GM23338 (cell line): ENCODE data around the gene NFATC2IP. TPM values are rescaled to one million over a fixed set of nuclear protein-coding genes. Genes with fewer than 3 reads are reported as not detected.

Experiments
- ATAC-seq: fragments of 200-7000 bp; cut with Tn5 transposase; 3 replicates; pipeline ENCODE4 v1.9.1; 2020
- DNase-seq: peaks from one replicate; pipeline ENCODE4 v3.0.0-alpha.2; 2015; ENCODE audit warnings: low spot score
- H2AFZ ChIP-seq: fragments of 200-600 bp; sonication (generic); 2 replicates; pipeline ENCODE4 v1.8.0; 2016; ENCODE audit warnings: antibody characterized with exemption, mild to moderate bottlenecking, moderate library complexity
- H3F3A ChIP-seq: fragments of 200-600 bp; sonication (generic); replicated peaks from 2 replicates; pipeline ENCODE4 v1.8.0; 2017; ENCODE audit warnings: antibody characterized with exemption, mixed run types, low read depth
- H3K27ac ChIP-seq: fragments of 200-600 bp; sonication (generic); 2 replicates; pipeline ENCODE4 v1.6.1; 2016; ENCODE audit warnings: low read depth
- H3K27me3 ChIP-seq: fragments of 200-600 bp; sonication (generic); 2 replicates; pipeline ENCODE4 v1.8.0; 2016; ENCODE audit warnings: mild to moderate bottlenecking, mixed run types, moderate library complexity; ENCODE audit not compliant: insufficient read depth
- H3K36me3 ChIP-seq: fragments of 200-600 bp; sonication (generic); 2 replicates; pipeline ENCODE4 v1.8.0; 2016; ENCODE audit warnings: mild to moderate bottlenecking; ENCODE audit not compliant: insufficient read depth
- H3K4me1 ChIP-seq: fragments of 200-600 bp; sonication (generic); 2 replicates; pipeline ENCODE4 v1.8.0; 2016; ENCODE audit warnings: mild to moderate bottlenecking, moderate library complexity; ENCODE audit not compliant: insufficient read depth
- H3K4me2 ChIP-seq: fragments of 200-600 bp; sonication (generic); 2 replicates; pipeline ENCODE4 v1.7.1; 2017; ENCODE audit warnings: mixed run types
- H3K4me3 ChIP-seq: fragments of 200-600 bp; sonication (generic); 2 replicates; pipeline ENCODE4 v1.6.1; 2016; ENCODE audit warnings: mixed run types
- H3K79me2 ChIP-seq: fragments of 200-600 bp; sonication (generic); replicated peaks from 2 replicates; pipeline ENCODE4 v1.8.0; 2017; ENCODE audit warnings: mild to moderate bottlenecking; ENCODE audit not compliant: insufficient read depth
- H3K9me2 ChIP-seq: fragments of 200-600 bp; sonication (generic); 2 replicates; pipeline ENCODE4 v1.8.0; 2017; ENCODE audit not compliant: insufficient read depth
- H4K20me1 ChIP-seq: fragments of 200-600 bp; sonication (generic); replicated peaks from 2 replicates; pipeline ENCODE4 v1.8.0; 2017; ENCODE audit warnings: mild to moderate bottlenecking; ENCODE audit not compliant: insufficient read depth
- H3K27ac Mint-ChIP-seq: 2 replicates; pipeline ENCODE4 v1.8.0; 2020; ENCODE audit warnings: inconsistent platforms, mild to moderate bottlenecking, moderate library complexity, mixed read lengths
- H3K27me3 Mint-ChIP-seq: 3 replicates; pipeline ENCODE4 v1.8.0; 2022; ENCODE audit warnings: low read depth, mild to moderate bottlenecking, moderate library complexity, mixed read lengths, inconsistent platforms; ENCODE audit not compliant: insufficient read depth, poor library complexity
- H3K36me3 Mint-ChIP-seq: 3 replicates; pipeline ENCODE4 v1.8.0; 2021; ENCODE audit warnings: low read depth, mild to moderate bottlenecking, inconsistent platforms, moderate library complexity, mixed read lengths
- H3K4me1 Mint-ChIP-seq: 3 replicates; pipeline ENCODE4 v1.8.0; 2020; ENCODE audit warnings: mild to moderate bottlenecking, inconsistent platforms, mixed read lengths
- H3K4me3 Mint-ChIP-seq: 3 replicates; pipeline ENCODE4 v1.8.0; 2021; ENCODE audit warnings: moderate library complexity, mild to moderate bottlenecking, inconsistent platforms, mixed read lengths
- H3K9me3 Mint-ChIP-seq: 3 replicates; pipeline ENCODE4 v1.8.0; 2020; ENCODE audit warnings: moderate library complexity, mild to moderate bottlenecking, inconsistent platforms, mixed read lengths
- CREB1 ChIP-seq: fragments of 250-450 bp; sonication (Bioruptor Pico); IDR thresholded peaks from 2 replicates; pipeline ENCODE4 v1.5.0; 2020; ENCODE audit warnings: low read depth, mild to moderate bottlenecking, moderate library complexity
- CTCF ChIP-seq, 2 experiments: fragments of 200-600 bp in 1 of 2; sonication (generic) in 1 of 2; conservative IDR thresholded peaks; 2 replicates each; pipeline versions ENCODE4 v1.5.1 to v1.6.1; 2016 to 2017; ENCODE audit warnings: antibody characterized with exemption in 2 of 2, low read depth in 2 of 2, mild to moderate bottlenecking in 2 of 2, moderate library complexity in 1 of 2
- EZH2phosphoT487 ChIP-seq: fragments of 200-600 bp; sonication (generic); IDR thresholded peaks from one replicate; pipeline ENCODE4 v1.8.1; 2018; ENCODE audit warnings: antibody characterized with exemption; ENCODE audit not compliant: unreplicated experiment
- JUNB ChIP-seq: IDR thresholded peaks from one replicate; pipeline ENCODE4 v1.6.1; 2016; ENCODE audit warnings: antibody characterized with exemption; ENCODE audit not compliant: unreplicated experiment
- POLR2AphosphoS5 ChIP-seq: IDR thresholded peaks from 2 replicates; pipeline ENCODE4 v1.6.1; 2016; ENCODE audit warnings: antibody characterized with exemption, low read depth
- STAT1 ChIP-seq: IDR thresholded peaks from one replicate; pipeline ENCODE4 v1.6.1; 2016; ENCODE audit warnings: antibody characterized with exemption; ENCODE audit not compliant: unreplicated experiment
- polyA plus RNA-seq: library from polyadenylated mRNA; unstranded; fragments of >200 nt; fragmentation: Nextera tagmentation; extraction: Ambion mirVana; gene quantifications from 2 replicates; pipeline ENCODE4 v1.2.1, GENCODE V29; 2016
- total RNA-seq: library from RNA; depleted of rRNA; stranded (reverse); fragments of >200 nt; shearing (Covaris generic); gene quantifications from 2 replicates; pipeline ENCODE4 v1.2.3, GENCODE V29; 2014

The NFATC2IP gene
- total and polyA plus RNA-seq, 2 experiments from 2014 or later: 23.5 to 65.4 TPM

GRCh38 chr16:28924399-28924761 lies 26.4 kb upstream of the NFATC2IP start:
- Histone ChIP-seq H3F3A (peaks cover 20% of the 10 kb centered on the region), H3K4me3 (peak overlapping the region; percentile 98), H3K9me2 (no peaks in the 10 kb centered on the region), H3K4me1 (peaks cover 10% of the 10 kb centered on the region), H3K27ac (peak overlapping the region; percentile 94), H3K79me2 (0 out of 2 replicates have a peak, but pooled peaks cover 4% of the 10 kb centered on the region), H3K36me3 (no peaks in the 10 kb centered on the region), H3K27me3 (no peaks in the 10 kb centered on the region), H2AFZ (peak overlapping the region; percentile 95), H4K20me1 (no peaks in the 10 kb centered on the region; the same call in 1 of the 2 replicates), H3K4me2 (peak overlapping the region; percentile 97)
- Mint-ChIP-seq H3K36me3 (peaks cover 10% of the 10 kb centered on the region; the same call in 2 of the 3 replicates), H3K4me1 (peaks cover 11% of the 10 kb centered on the region), H3K27me3 (peaks cover 14% of the 10 kb centered on the region), H3K27ac (peak overlapping the region; percentile 96), H3K4me3 (peak overlapping the region; percentile 95), H3K9me3 (no peaks in the 10 kb centered on the region; the same call in 1 of the 3 replicates)
- TF ChIP-seq CTCF (conservative IDR thresholded peaks at IDR 0.05; ENCODE audit: low read depth in 2 of 2): peak; percentile 27 to 30
- TF ChIP-seq EZH2phosphoT487: no peak
- no peak for TF ChIP-seq STAT1
- TF ChIP-seq JUNB: no peak
- peak; percentile 66 for TF ChIP-seq POLR2AphosphoS5
- ATAC-seq (no peak; the same call in 2 of the 3 replicates), DNase-seq (no peak)

GRCh38 chr16:28924762-28925385 lies 25.9 kb upstream of the NFATC2IP start, which contains the start of gene RABEP2:
TSS of gene RABEP2 (minus strand) at chr16:28925238. CDS start at chr16:28925163, 75 bp downstream.
- ATAC-seq (peak; percentile 80), DNase-seq (peak; percentile 99)
- peak within 1 kb of the TSS; percentile 97 for H3K4me2 ChIP-seq
- H3K27ac Mint-ChIP-seq: peak within 1 kb of the TSS; percentile 99
- H3K79me2 ChIP-seq: 0 out of 2 replicates have a peak, but pooled peaks cover 4% of the 10 kb centered on the region
- H3K4me3 ChIP-seq: peak within 1 kb of the TSS; percentile 98
- no peaks in the 10 kb centered on the region for H3K36me3 ChIP-seq
- TF ChIP-seq CREB1: peak; percentile 55; the same call in 1 of the 2 replicates
- TF ChIP-seq CTCF (conservative IDR thresholded peaks at IDR 0.05; ENCODE audit: low read depth in 2 of 2): no peak; a peak in 1 of 4 replicates
- peaks cover 14% of the 10 kb centered on the region for H3K27me3 Mint-ChIP-seq
- no peaks in the 10 kb centered on the region; the same call in 1 of the 3 replicates for H3K9me3 Mint-ChIP-seq
- peaks cover 11% of the 10 kb centered on the region for H3K4me1 Mint-ChIP-seq
- peaks cover 20% of the 10 kb centered on the region for H3F3A ChIP-seq
- H3K9me2 ChIP-seq: no peaks in the 10 kb centered on the region
- peak within 1 kb of the TSS; percentile 99 for H3K27ac ChIP-seq
- peaks cover 5% of the 10 kb centered on the region; the same call in 2 of the 3 replicates for H3K36me3 Mint-ChIP-seq
- no peaks in the 10 kb centered on the region; the same call in 1 of the 2 replicates for H4K20me1 ChIP-seq
- H3K27me3 ChIP-seq: no peaks in the 10 kb centered on the region
- H2AFZ ChIP-seq: peak within 1 kb of the TSS; percentile 96
- H3K4me1 ChIP-seq: peaks cover 10% of the 10 kb centered on the region
- peak within 1 kb of the TSS; percentile 95 for H3K4me3 Mint-ChIP-seq
